Ovary (tissue), 9 donors: ENCODE measurements around the gene SNTB2. TPM values are rescaled to one million over a fixed set of nuclear protein-coding genes. Genes with fewer than 3 reads are reported as not detected.

Experiments
- DNase-seq, 5 donors: peaks; one replicate each; pipeline ENCODE4 v3.0.0-alpha.2; 2019 to 2020
- H3K27ac ChIP-seq, 2 donors: fragments of 200-600 bp; one replicate each; pipeline versions ENCODE4 v1.5.1 to v1.8.0; 2019 to 2022
- H3K27me3 ChIP-seq: fragments of 200-600 bp; one replicate; pipeline ENCODE4 v1.8.0; 2022
- H3K36me3 ChIP-seq: fragments of 200-600 bp; sonication (generic); one replicate; pipeline ENCODE4 v1.5.1; 2019
- H3K4me1 ChIP-seq: one replicate; pipeline ENCODE4 v1.8.1; 2013; ENCODE audit warnings: mild to moderate bottlenecking, moderate library complexity; ENCODE audit not compliant: insufficient read depth
- H3K4me3 ChIP-seq: fragments of 200-600 bp; sonication (generic); one replicate; pipeline ENCODE4 v1.5.1; 2017
- H3K9me3 ChIP-seq, 2 donors: fragments of 200-600 bp in 1 of 2; sonication (generic) in 1 of 2; one replicate each; pipeline versions ENCODE4 v1.5.1 to v1.8.1; 2013 to 2019; ENCODE audit warnings: mild to moderate bottlenecking in 1 of 2, moderate library complexity in 1 of 2
- EP300 ChIP-seq: sonication (generic); formaldehyde crosslinking; IDR thresholded peaks from one replicate; pipeline ENCODE4 v1.6.1; 2017; ENCODE audit warnings: antibody characterized with exemption
- POLR2A ChIP-seq: fragments of 450-650 bp; IDR thresholded peaks from one replicate; pipeline ENCODE4 v1.6.1; 2017; ENCODE audit warnings: antibody characterized with exemption, mild to moderate bottlenecking, moderate library complexity
- WGBS, 3 donors: extraction: QIAGEN DNeasy Blood & Tissue Kit in 1 of 3; methylation state at CpG; one replicate each; pipeline versions ENCODE4 v1.1.5 to v1.1.7; 2013 to 2017; 5-methylcytosine and 5-hydroxymethylcytosine counted together
- intact Hi-C, 4 donors: fragments of 100-400 bp; cut with DNase I; formaldehyde crosslinking; loops; one replicate each; pipeline versions ENCODE4 v1.11.0 to v1.15.1; 2022 to 2023
- polyA plus RNA-seq, 2 donors: library from polyadenylated mRNA; stranded (reverse); fragments of 200-250 nt in 1 of 2; fragments of 350-450 nt in 1 of 2; fragmentation: Illumina TruSeq in 1 of 2; extraction: RNeasy Lipid Tissue Mini Kit (QIAGEN cat#74804) in 1 of 2; gene quantifications; one replicate each; pipeline ENCODE4 v1.2.3, GENCODE V29; 2013 to 2014
- total RNA-seq, 7 donors: library from RNA; depleted of rRNA in 2 of 7; stranded (reverse); fragments of >200 nt in 2 of 7; fragmentation: NEBNext Ultra II Directional in 3 of 7; extraction: Animal tissue kit (Norgen Biotek cat#: 25700) in 3 of 7; gene quantifications; one replicate each; pipeline versions ENCODE4 v1.1.0 to v1.2.4, GENCODE V29; 2016 to 2023
- TF ChIP-seq, protein P1 (sequence below), 3 donors: fragments of 450-650 bp in 2 of 3; fragments of 200-600 bp in 1 of 3; IDR thresholded peaks; one replicate each; pipeline versions ENCODE4 v1.5.1 to v1.8.0; 2016 to 2022; ENCODE audit warnings: antibody characterized with exemption in 3 of 3, mild to moderate bottlenecking in 1 of 3
- donor health status: DM: no; HTN: no; CAD: no; lungs with moderate emphysema.
- donor health status: DM: no; HTN: no; CAD: no.
- donor health status: Bipolar disorder and iron deficiency.
- donor health status: DM: yes; HTN: yes; CAD: no.
- donor health status: DM: no; HTN: no; CAD: no.
- donor health status: DM: yes; HTN: yes; CAD: no.

SNTB2 gene
- total and polyA plus RNA-seq, 9 donors: 9.4 to 51.8 (median 36.9) TPM

DNA sequence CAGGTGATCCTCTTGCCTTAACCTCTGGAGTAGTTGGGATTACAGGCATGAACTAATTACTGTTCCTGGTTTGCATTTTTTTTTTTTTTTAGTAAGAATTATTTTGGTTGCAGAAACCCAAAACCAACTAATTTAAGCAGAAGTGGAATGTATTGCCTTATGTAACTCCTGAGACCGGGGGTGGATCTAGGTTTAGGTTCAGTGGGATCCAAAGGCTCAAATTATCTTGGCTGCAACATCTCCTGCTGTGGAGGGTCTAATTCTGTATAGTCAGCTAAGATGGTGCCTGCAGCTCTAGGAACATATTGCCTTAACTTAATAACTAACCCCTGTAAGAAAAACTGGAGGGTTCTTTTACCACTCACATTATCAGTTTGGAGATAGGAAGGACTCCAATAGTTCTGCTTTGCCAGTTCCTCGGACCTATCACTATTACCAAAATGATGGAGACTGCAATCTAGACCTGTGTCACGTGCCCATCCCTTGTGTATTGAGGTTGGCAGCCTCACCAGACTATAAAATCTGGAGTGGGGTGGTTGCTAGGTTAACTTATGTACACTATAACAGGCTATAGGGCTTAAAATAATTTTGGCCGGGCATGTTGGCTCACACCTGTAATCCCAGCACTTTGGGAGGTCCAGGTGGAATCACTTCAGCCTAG lies 8.5 kb downstream of the SNTB2 start:
- 48 to 53% (median 49%) methylated on average over 4 of the region's 4 CpGs for WGBS, 3 donors
- H3K36me3 ChIP-seq: no peaks in the 10 kb centered on the region
- TF ChIP-seq EP300: no peak
- TF ChIP-seq, protein P1, sequence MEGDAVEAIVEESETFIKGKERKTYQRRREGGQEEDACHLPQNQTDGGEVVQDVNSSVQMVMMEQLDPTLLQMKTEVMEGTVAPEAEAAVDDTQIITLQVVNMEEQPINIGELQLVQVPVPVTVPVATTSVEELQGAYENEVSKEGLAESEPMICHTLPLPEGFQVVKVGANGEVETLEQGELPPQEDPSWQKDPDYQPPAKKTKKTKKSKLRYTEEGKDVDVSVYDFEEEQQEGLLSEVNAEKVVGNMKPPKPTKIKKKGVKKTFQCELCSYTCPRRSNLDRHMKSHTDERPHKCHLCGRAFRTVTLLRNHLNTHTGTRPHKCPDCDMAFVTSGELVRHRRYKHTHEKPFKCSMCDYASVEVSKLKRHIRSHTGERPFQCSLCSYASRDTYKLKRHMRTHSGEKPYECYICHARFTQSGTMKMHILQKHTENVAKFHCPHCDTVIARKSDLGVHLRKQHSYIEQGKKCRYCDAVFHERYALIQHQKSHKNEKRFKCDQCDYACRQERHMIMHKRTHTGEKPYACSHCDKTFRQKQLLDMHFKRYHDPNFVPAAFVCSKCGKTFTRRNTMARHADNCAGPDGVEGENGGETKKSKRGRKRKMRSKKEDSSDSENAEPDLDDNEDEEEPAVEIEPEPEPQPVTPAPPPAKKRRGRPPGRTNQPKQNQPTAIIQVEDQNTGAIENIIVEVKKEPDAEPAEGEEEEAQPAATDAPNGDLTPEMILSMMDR (IDR thresholded peaks at IDR 0.05): no peak
- TF ChIP-seq POLR2A: no peak

DNA sequence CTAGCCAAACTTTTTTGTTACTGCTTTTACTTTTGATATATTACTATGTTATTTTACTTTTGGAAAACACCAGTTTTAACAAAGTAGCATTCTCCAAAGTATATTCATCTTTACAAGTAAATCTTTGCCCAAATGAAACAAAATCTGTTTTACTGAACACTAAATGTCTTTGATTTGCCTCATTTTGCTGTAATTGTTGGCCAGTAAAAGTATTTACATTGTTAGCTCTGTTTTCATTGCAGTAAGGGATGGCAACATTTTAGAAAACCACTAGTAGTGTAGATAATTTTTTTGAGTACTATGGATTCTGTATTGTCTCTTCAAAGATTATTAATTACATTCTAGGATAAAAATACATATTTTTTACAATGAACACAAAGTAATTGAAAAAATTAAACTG lies 10.6 kb downstream of the SNTB2 start:
- Histone ChIP-seq H3K4me3 (no peak overlapping the region), H3K4me1 (peaks cover 16% of the 10 kb centered on the region), H3K36me3 (no peaks in the 10 kb centered on the region), H3K9me3 (no peaks in the 10 kb centered on the region), H3K27me3 (no peaks in the 10 kb centered on the region), H3K27ac (peak overlapping the region in 1 of 2 donors; percentile 33)
- TF ChIP-seq POLR2A (no peak), EP300 (no peak)
- TF ChIP-seq, protein P1 (IDR thresholded peaks at IDR 0.05): no peak
- intact Hi-C loops: no loop called here
- DNase-seq: no peak

More for the DNA sequence above, 8.5 kb downstream of the SNTB2 start:
- no peaks in the 10 kb centered on the region for H3K9me3 ChIP-seq
- no peak for DNase-seq
- no peaks in the 10 kb centered on the region for H3K27me3 ChIP-seq
- no peak overlapping the region for H3K27ac ChIP-seq
- intact Hi-C loops: no loop called here
- no peak overlapping the region for H3K4me3 ChIP-seq
- H3K4me1 ChIP-seq: peaks cover 19% of the 10 kb centered on the region

GRCh38 chr16:69199382-69199781 lies 12.4 kb downstream of the SNTB2 start:
- 70 to 89% (median 78%) methylated on average over 7 of the region's 7 CpGs for WGBS, 3 donors
- DNase-seq: peak in 3 of 5 donors; percentile 30 to 76 (median 45)
- intact Hi-C loops: no loop called here
- H3K36me3 ChIP-seq: no peaks in the 10 kb centered on the region
- H3K4me1 ChIP-seq: peaks cover 16% of the 10 kb centered on the region
- no peak overlapping the region for H3K4me3 ChIP-seq
- no peaks in the 10 kb centered on the region for H3K27me3 ChIP-seq
- no peak overlapping the region for H3K27ac ChIP-seq
- no peaks in the 10 kb centered on the region for H3K9me3 ChIP-seq
- TF ChIP-seq POLR2A (no peak), EP300 (no peak)
- TF ChIP-seq, protein P1 (IDR thresholded peaks at IDR 0.05): no peak

- H3K9me3 ChIP-seq: no peaks in the 10 kb centered on the region
- TF ChIP-seq, protein P1 (IDR thresholded peaks at IDR 0.05): no peak
- no peak for TF ChIP-seq POLR2A
- no peak for TF ChIP-seq EP300
- intact Hi-C loops: no loop called here
- no peaks in the 10 kb centered on the region for H3K27me3 ChIP-seq
- 23 to 39% (median 27%) methylated on average over 2 of the region's 2 CpGs for WGBS, 3 donors
- peak overlapping the region in 1 of 2 donors; percentile 23 for H3K27ac ChIP-seq
- DNase-seq: no peak
- H3K36me3 ChIP-seq: no peaks in the 10 kb centered on the region
- peaks cover 12% of the 10 kb centered on the region for H3K4me1 ChIP-seq
- no peak overlapping the region for H3K4me3 ChIP-seq
These were observed 14.3 kb downstream of the SNTB2 start for GRCh38 chr16:69201291-69201690.
